ENCODE measurements around the gene PHOX2B. TPM values are rescaled to one million over a fixed set of nuclear protein-coding genes. Genes with fewer than 3 reads are reported as not detected.

Gene PHOX2B
- total and polyA plus RNA-seq, 7 experiments from 2014 or later: not detected

DNA sequence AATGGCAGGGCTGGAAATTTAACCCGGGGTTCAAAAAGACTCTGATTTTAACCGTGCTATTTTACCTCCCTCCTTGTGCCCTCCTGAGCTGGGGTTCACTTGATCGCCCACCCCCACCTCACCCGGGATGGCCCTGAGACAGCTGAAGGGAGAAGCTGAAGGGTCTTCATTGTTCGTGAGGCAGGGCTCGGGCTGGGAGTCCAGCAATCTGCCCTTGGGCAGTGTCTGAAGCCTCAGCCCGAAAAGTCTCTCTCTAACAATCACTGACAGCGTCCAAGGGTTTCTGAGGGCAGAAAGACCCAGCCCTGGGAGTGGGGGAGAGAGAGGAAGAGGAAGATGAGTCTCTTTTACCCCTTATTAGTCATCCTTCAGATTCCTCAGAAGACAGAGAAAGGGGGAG, 39.4 kb upstream of the PHOX2B start:
- Histone ChIP-seq H3K4me1 (ENCODE audit: control insufficient read depth in 2 of 2, insufficient read depth in 2 of 2, low read length in 2 of 2) (no peaks in the 10 kb centered on the region), H3K4me3 (ENCODE audit: low read length) (no peak overlapping the region), H3K36me3 (ENCODE audit: control insufficient read depth in 2 of 3, insufficient read depth in 3 of 3, low read length in 3 of 3) (no peaks in the 10 kb centered on the region), H3K27me3 (ENCODE audit: control insufficient read depth in 2 of 2, insufficient read depth in 2 of 2, low read length in 2 of 2) (no peaks in the 10 kb centered on the region), H3K9me3 (ENCODE audit: control insufficient read depth in 2 of 3, low read length in 3 of 3) (no peaks in the 10 kb centered on the region), H3K27ac (ENCODE audit: low read depth, low read length) (no peak overlapping the region)
- Mint-ChIP-seq H3K27ac (no peak overlapping the region), H3K27me3 (peaks cover 0 to 41% (median 14%) of the 10 kb centered on the region in 5 donors), H3K4me3 (no peak overlapping the region), H3K36me3 (no peaks in the 10 kb centered on the region), H3K4me1 (peaks cover 0 to 2% (median 0%) of the 10 kb centered on the region in 7 donors), H3K9me3 (peaks cover 0 to 3% (median 0%) of the 10 kb centered on the region in 11 donors)
- DNase-seq: no peak
- ChIA-PET POLR2A (no interaction called here), CTCF (no interaction called here)
- intact Hi-C loops (cut with micrococcal nuclease): no loop called here
- no peak for ATAC-seq

- Histone ChIP-seq H3K4me3 (ENCODE audit: low read length) (no peak overlapping the region), H3K27ac (ENCODE audit: low read depth, low read length) (no peak overlapping the region), H3K9me3 (ENCODE audit: control insufficient read depth in 2 of 3, low read length in 3 of 3) (no peaks in the 10 kb centered on the region), H3K27me3 (ENCODE audit: control insufficient read depth in 2 of 2, insufficient read depth in 2 of 2, low read length in 2 of 2) (no peaks in the 10 kb centered on the region), H3K36me3 (ENCODE audit: control insufficient read depth in 2 of 3, insufficient read depth in 3 of 3, low read length in 3 of 3) (no peaks in the 10 kb centered on the region), H3K4me1 (ENCODE audit: control insufficient read depth in 2 of 2, insufficient read depth in 2 of 2, low read length in 2 of 2) (no peaks in the 10 kb centered on the region)
- no peak for DNase-seq
- ChIA-PET CTCF (interaction anchor here (0.6 kb wide), 1 partner anchor 603 kb away, joined by 3 read pairs; no protein-coding TSS in a partner anchor), POLR2A (no interaction called here)
- Mint-ChIP-seq H3K27ac (no peak overlapping the region), H3K36me3 (no peaks in the 10 kb centered on the region), H3K9me3 (peaks cover 0 to 3% (median 0%) of the 10 kb centered on the region in 11 donors), H3K27me3 (peaks cover 0 to 25% (median 12%) of the 10 kb centered on the region in 5 donors), H3K4me3 (no peak overlapping the region), H3K4me1 (no peaks in the 10 kb centered on the region)
- intact Hi-C loops (cut with micrococcal nuclease): no loop called here
- no peak for ATAC-seq
These were observed 37.1 kb upstream of the PHOX2B start for GRCh38 chr4:41785665-41786064.

DNA sequence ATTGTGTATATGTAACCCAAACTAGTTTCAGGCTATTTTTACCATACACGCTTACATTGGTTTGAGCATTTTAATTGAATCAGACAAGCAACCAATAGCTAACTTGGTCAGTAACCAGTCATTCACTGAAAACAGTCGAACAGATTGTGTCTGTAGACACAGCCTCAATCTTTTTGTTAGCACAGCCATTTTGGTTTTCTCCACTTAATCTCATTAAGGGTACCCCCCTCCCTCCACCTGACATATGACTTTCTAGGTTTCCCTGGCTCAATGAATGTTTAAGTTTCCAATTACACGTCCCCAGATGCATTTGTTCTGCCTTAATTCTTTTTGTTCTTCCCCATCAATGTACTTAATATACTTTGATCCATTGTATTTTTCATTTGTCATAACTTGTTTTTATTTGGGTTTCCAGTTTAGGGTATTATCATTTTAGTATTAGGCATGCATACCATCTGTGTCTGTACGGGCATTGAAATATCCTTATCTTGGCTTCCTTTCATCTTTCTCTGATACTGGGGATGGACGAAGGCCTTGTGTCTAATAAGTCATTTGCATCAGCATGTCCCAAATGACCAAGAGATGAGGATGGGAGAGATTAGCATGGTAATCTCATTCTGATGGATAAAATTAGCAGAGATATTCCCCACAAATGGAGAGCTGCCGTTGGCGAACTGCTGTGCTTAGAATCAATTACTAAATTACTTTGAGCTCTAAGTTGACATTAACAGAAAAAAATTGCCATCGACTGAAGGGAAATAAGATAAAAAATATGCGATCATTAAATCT, 35.9 kb upstream of the PHOX2B start:
- Histone ChIP-seq H3K27me3 (ENCODE audit: control insufficient read depth in 2 of 2, insufficient read depth in 2 of 2, low read length in 2 of 2) (no peaks in the 10 kb centered on the region), H3K27ac (ENCODE audit: low read depth, low read length) (no peak overlapping the region), H3K4me1 (ENCODE audit: control insufficient read depth in 2 of 2, insufficient read depth in 2 of 2, low read length in 2 of 2) (no peaks in the 10 kb centered on the region), H3K36me3 (ENCODE audit: control insufficient read depth in 2 of 3, insufficient read depth in 3 of 3, low read length in 3 of 3) (no peaks in the 10 kb centered on the region), H3K4me3 (ENCODE audit: low read length) (no peak overlapping the region), H3K9me3 (ENCODE audit: control insufficient read depth in 2 of 3, low read length in 3 of 3) (no peaks in the 10 kb centered on the region)
- Mint-ChIP-seq H3K4me3 (no peak overlapping the region), H3K4me1 (no peaks in the 10 kb centered on the region), H3K36me3 (no peaks in the 10 kb centered on the region), H3K27ac (no peak overlapping the region), H3K9me3 (peaks cover 0 to 3% (median 0%) of the 10 kb centered on the region in 11 donors), H3K27me3 (peaks cover 0 to 30% (median 4%) of the 10 kb centered on the region in 5 donors)
- DNase-seq (no peak), ATAC-seq (no peak)
- CTCF ChIA-PET: no interaction called here
- intact Hi-C loops (cut with micrococcal nuclease): no loop called here
- POLR2A ChIA-PET: no interaction called here

GRCh38 chr4:41776466-41776865, 27.9 kb upstream of the PHOX2B start:
- peaks cover 0 to 3% (median 0%) of the 10 kb centered on the region in 11 donors for H3K9me3 Mint-ChIP-seq
- ChIA-PET POLR2A (no interaction called here), CTCF (no interaction called here)
- H3K27ac Mint-ChIP-seq: no peak overlapping the region
- H3K36me3 Mint-ChIP-seq: no peaks in the 10 kb centered on the region
- H3K27ac ChIP-seq (ENCODE audit: low read depth, low read length): no peak overlapping the region
- no peaks in the 10 kb centered on the region for H3K36me3 ChIP-seq (ENCODE audit: control insufficient read depth in 2 of 3, insufficient read depth in 3 of 3, low read length in 3 of 3)
- intact Hi-C loops (cut with micrococcal nuclease): no loop called here
- no peaks in the 10 kb centered on the region for H3K4me1 ChIP-seq (ENCODE audit: control insufficient read depth in 2 of 2, insufficient read depth in 2 of 2, low read length in 2 of 2)
- H3K4me1 Mint-ChIP-seq: no peaks in the 10 kb centered on the region
- H3K27me3 Mint-ChIP-seq: peaks cover 0 to 22% (median 13%) of the 10 kb centered on the region in 5 donors
- H3K4me3 ChIP-seq (ENCODE audit: low read length): no peak overlapping the region
- no peak for ATAC-seq
- DNase-seq: no peak
- no peaks in the 10 kb centered on the region for H3K27me3 ChIP-seq (ENCODE audit: control insufficient read depth in 2 of 2, insufficient read depth in 2 of 2, low read length in 2 of 2)
- H3K9me3 ChIP-seq (ENCODE audit: control insufficient read depth in 2 of 3, low read length in 3 of 3): no peaks in the 10 kb centered on the region
- no peak overlapping the region for H3K4me3 Mint-ChIP-seq

- Mint-ChIP-seq H3K4me1 (no peaks in the 10 kb centered on the region), H3K27ac (no peak overlapping the region), H3K36me3 (peaks cover 0 to 3% (median 0%) of the 10 kb centered on the region in 5 donors), H3K4me3 (no peak overlapping the region), H3K27me3 (peaks cover 12 to 34% (median 33%) of the 10 kb centered on the region in 5 donors), H3K9me3 (peaks cover 0 to 8% (median 1%) of the 10 kb centered on the region in 11 donors)
- ATAC-seq: no peak
- Histone ChIP-seq H3K36me3 (ENCODE audit: control insufficient read depth in 2 of 3, insufficient read depth in 3 of 3, low read length in 3 of 3) (no peaks in the 10 kb centered on the region), H3K4me1 (ENCODE audit: control insufficient read depth in 2 of 2, insufficient read depth in 2 of 2, low read length in 2 of 2) (no peaks in the 10 kb centered on the region), H3K9me3 (ENCODE audit: control insufficient read depth in 2 of 3, low read length in 3 of 3) (no peaks in the 10 kb centered on the region), H3K4me3 (ENCODE audit: low read length) (no peak overlapping the region), H3K27me3 (ENCODE audit: control insufficient read depth in 2 of 2, insufficient read depth in 2 of 2, low read length in 2 of 2) (no peaks in the 10 kb centered on the region), H3K27ac (ENCODE audit: low read depth, low read length) (no peak overlapping the region)
- DNase-seq: no peak
- intact Hi-C loops (cut with micrococcal nuclease): no loop called here
- POLR2A ChIA-PET: no interaction called here
- CTCF ChIA-PET: no interaction called here
These were observed 15.2 kb upstream of the PHOX2B start for GRCh38 chr4:41763729-41764128.

- no peak overlapping the region for H3K4me3 Mint-ChIP-seq
- H3K27ac Mint-ChIP-seq: no peak overlapping the region
- Histone ChIP-seq H3K4me1 (ENCODE audit: control insufficient read depth in 2 of 2, insufficient read depth in 2 of 2, low read length in 2 of 2) (no peaks in the 10 kb centered on the region), H3K4me3 (ENCODE audit: low read length) (no peak overlapping the region), H3K9me3 (ENCODE audit: control insufficient read depth in 2 of 3, low read length in 3 of 3) (no peaks in the 10 kb centered on the region), H3K36me3 (ENCODE audit: control insufficient read depth in 2 of 3, insufficient read depth in 3 of 3, low read length in 3 of 3) (no peaks in the 10 kb centered on the region), H3K27me3 (ENCODE audit: control insufficient read depth in 2 of 2, insufficient read depth in 2 of 2, low read length in 2 of 2) (no peaks in the 10 kb centered on the region), H3K27ac (ENCODE audit: low read depth, low read length) (no peak overlapping the region)
- H3K4me1 Mint-ChIP-seq: no peaks in the 10 kb centered on the region
- peaks cover 0 to 15% (median 2%) of the 10 kb centered on the region in 11 donors for H3K9me3 Mint-ChIP-seq
- peaks cover 31 to 69% (median 56%) of the 10 kb centered on the region in 5 donors for H3K27me3 Mint-ChIP-seq
- ChIA-PET POLR2A (no interaction called here), CTCF (no interaction called here)
- peaks cover 0 to 3% (median 0%) of the 10 kb centered on the region in 5 donors for H3K36me3 Mint-ChIP-seq
- ATAC-seq: no peak
- DNase-seq: no peak
- intact Hi-C loops (cut with micrococcal nuclease): no loop called here
These were observed 10.4 kb upstream of the PHOX2B start for GRCh38 chr4:41758884-41759283.

Measured in naive thymus-derived CD4-positive, alpha-beta T cell (primary cell).